WTC11 (cell line): ENCODE data around the gene KCNT2. TPM values are rescaled to one million over a fixed set of nuclear protein-coding genes. Genes with fewer than 3 reads are reported as not detected.

Experiments
- ATAC-seq: fragments of 200-7000 bp; cut with Tn5 transposase; 2 replicates; pipeline ENCODE4 v1.10.0; 2021; ENCODE audit warnings: mild to moderate bottlenecking, moderate library complexity
- CTCF ChIA-PET: fragments of 300-600 bp; sonication (Branson Sonifier 250); formaldehyde crosslinking; loops from one replicate; lab custom pipeline; 2021; ENCODE audit warnings: antibody characterized with exemption; lab: Charles Lee
- POLR2A ChIA-PET: fragments of 350-600 bp; sonication (Branson Sonifier 250); formaldehyde crosslinking; loops from one replicate; lab custom pipeline; 2021; ENCODE audit warnings: antibody characterized with exemption; lab: Charles Lee
- DNase-seq: peaks from one replicate; pipeline ENCODE4 v3.0.0; 2021; ENCODE audit warnings: low spot score
- H3K27ac Mint-ChIP-seq: 2 replicates; pipeline ENCODE4 v1.8.0; 2021; ENCODE audit warnings: mixed read lengths
- H3K27me3 Mint-ChIP-seq: 2 replicates; pipeline ENCODE4 v1.8.0; 2021; ENCODE audit warnings: low read depth, mild to moderate bottlenecking, moderate library complexity, mixed read lengths
- H3K36me3 Mint-ChIP-seq: 2 replicates; pipeline ENCODE4 v1.8.0; 2021; ENCODE audit warnings: mixed read lengths
- H3K4me1 Mint-ChIP-seq: 2 replicates; pipeline ENCODE4 v1.8.0; 2022; ENCODE audit warnings: mixed read lengths
- H3K4me3 Mint-ChIP-seq: 2 replicates; pipeline ENCODE4 v1.8.0; 2021; ENCODE audit warnings: mild to moderate bottlenecking, moderate library complexity, mixed read lengths
- H3K9me3 Mint-ChIP-seq: 2 replicates; pipeline ENCODE4 v1.8.0; 2021; ENCODE audit warnings: mixed read lengths
- FOXK1 ChIP-seq: sonication (generic); formaldehyde crosslinking; IDR thresholded peaks from 2 replicates; pipeline ENCODE4 v1.8.0; 2022; ENCODE audit warnings: mild to moderate bottlenecking, moderate library complexity, missing genetic modification reagents
- TEAD1 ChIP-seq: sonication (generic); formaldehyde crosslinking; IDR thresholded peaks from 2 replicates; pipeline ENCODE4 v1.8.0; 2022; ENCODE audit warnings: mild to moderate bottlenecking, missing genetic modification reagents
- TEAD4 ChIP-seq: sonication (generic); formaldehyde crosslinking; IDR thresholded peaks from 2 replicates; pipeline ENCODE4 v1.8.0; 2022; ENCODE audit warnings: mild to moderate bottlenecking, missing genetic modification reagents
- ZBTB21 ChIP-seq: sonication (generic); formaldehyde crosslinking; IDR thresholded peaks from 2 replicates; pipeline ENCODE4 v1.8.1; 2023; ENCODE audit warnings: mild to moderate bottlenecking, missing genetic modification reagents, borderline replicate concordance
- ZNF121 ChIP-seq: sonication (generic); formaldehyde crosslinking; IDR thresholded peaks from 2 replicates; pipeline ENCODE4 v1.8.0; 2023; ENCODE audit warnings: missing genetic modification reagents
- ZNF671 ChIP-seq: fragments of 250-450 bp; sonication (Bioruptor Pico); IDR thresholded peaks from 2 replicates; pipeline ENCODE4 v1.8.0; 2021; ENCODE audit warnings: mild to moderate bottlenecking
- total RNA-seq: library from RNA; stranded (reverse); gene quantifications from 3 replicates; pipeline ENCODE4 v1.2.3, GENCODE V29; 2021
- TF ChIP-seq, protein P1 (sequence below): sonication (generic); formaldehyde crosslinking; IDR thresholded peaks from 2 replicates; pipeline ENCODE4 v1.8.1; 2023; ENCODE audit warnings: mild to moderate bottlenecking, missing genetic modification reagents, moderate library complexity
- TF ChIP-seq, protein P2 (sequence below): fragments of 250-450 bp; sonication (Bioruptor Pico); IDR thresholded peaks from 2 replicates; pipeline ENCODE4 v1.9.0; 2021; ENCODE audit warnings: moderate library complexity, mild to moderate bottlenecking, inconsistent platforms, borderline replicate concordance
- TF ChIP-seq, protein P3 (sequence below): sonication (generic); formaldehyde crosslinking; IDR thresholded peaks from 2 replicates; pipeline ENCODE4 v1.8.0; 2023; ENCODE audit warnings: mild to moderate bottlenecking, missing genetic modification reagents
- TF ChIP-seq, protein P4 (sequence below): fragments of 250-450 bp; sonication (Bioruptor Pico); IDR thresholded peaks from 2 replicates; pipeline ENCODE4 v1.8.0; 2021; ENCODE audit warnings: mild to moderate bottlenecking
- TF ChIP-seq, protein P5 (sequence below): sonication (generic); formaldehyde crosslinking; IDR thresholded peaks from 2 replicates; pipeline ENCODE4 v1.8.1; 2022; ENCODE audit warnings: missing genetic modification reagents, borderline replicate concordance
- TF ChIP-seq, protein P6 (sequence below): sonication (generic); formaldehyde crosslinking; IDR thresholded peaks from 2 replicates; pipeline ENCODE4 v1.8.1; 2023; ENCODE audit warnings: mild to moderate bottlenecking, moderate library complexity, missing genetic modification reagents
- TF ChIP-seq, protein P7 (sequence below): sonication (generic); formaldehyde crosslinking; IDR thresholded peaks from 2 replicates; pipeline ENCODE4 v1.8.1; 2022; ENCODE audit warnings: low read depth, missing genetic modification reagents, borderline replicate concordance
- TF ChIP-seq, protein P8 (sequence below): fragments of 250-450 bp; sonication (Bioruptor Pico); conservative IDR thresholded peaks from 2 replicates; pipeline ENCODE4 v1.9.0; 2021; ENCODE audit warnings: mild to moderate bottlenecking

The KCNT2 gene
- total RNA-seq, 1 experiment from 2014 or later: 11.6 TPM

DNA sequence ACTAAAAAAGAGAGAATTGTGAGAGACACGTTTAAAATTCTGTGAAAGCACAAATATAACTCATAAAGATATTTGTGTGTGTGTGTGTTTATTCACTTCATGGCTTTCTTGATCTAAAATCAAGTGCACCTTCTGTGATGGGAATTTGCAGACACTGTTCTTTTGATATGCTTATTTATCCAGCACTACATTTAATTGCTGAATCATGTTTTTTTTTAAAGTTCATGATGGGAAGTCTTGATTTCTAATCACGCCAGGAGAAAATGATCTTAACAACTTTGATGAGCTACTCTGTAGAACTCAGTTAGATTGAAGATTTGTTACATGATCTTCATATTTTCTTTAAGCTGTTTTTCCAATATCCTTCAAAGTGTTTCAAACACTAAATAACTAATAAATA lies 35.0 kb downstream of the KCNT2 start:
- ATAC-seq (no peak), DNase-seq (no peak)
- CTCF ChIA-PET: no interaction called here
- POLR2A ChIA-PET: no interaction called here
- TF ChIP-seq ZNF121: no peak
- TF ChIP-seq, protein P1, sequence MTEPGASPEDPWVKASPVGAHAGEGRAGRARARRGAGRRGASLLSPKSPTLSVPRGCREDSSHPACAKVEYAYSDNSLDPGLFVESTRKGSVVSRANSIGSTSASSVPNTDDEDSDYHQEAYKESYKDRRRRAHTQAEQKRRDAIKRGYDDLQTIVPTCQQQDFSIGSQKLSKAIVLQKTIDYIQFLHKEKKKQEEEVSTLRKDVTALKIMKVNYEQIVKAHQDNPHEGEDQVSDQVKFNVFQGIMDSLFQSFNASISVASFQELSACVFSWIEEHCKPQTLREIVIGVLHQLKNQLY (CRISPR knock-in tag): no peak
- no peak for TF ChIP-seq TEAD1 (CRISPR knock-in tag)
- TF ChIP-seq, protein P2, sequence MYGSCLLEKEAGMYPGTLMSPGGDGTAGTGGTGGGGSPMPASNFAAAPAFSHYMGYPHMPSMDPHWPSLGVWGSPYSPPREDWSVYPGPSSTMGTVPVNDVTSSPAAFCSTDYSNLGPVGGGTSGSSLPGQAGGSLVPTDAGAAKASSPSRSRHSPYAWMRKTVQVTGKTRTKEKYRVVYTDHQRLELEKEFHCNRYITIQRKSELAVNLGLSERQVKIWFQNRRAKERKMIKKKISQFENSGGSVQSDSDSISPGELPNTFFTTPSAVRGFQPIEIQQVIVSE (CRISPR knock-in tag): no peak
- no peak for TF ChIP-seq ZBTB21 (CRISPR knock-in tag)
- TF ChIP-seq FOXK1: no peak
- no peak for TF ChIP-seq ZNF671 (CRISPR knock-in tag)
- TF ChIP-seq, protein P3, sequence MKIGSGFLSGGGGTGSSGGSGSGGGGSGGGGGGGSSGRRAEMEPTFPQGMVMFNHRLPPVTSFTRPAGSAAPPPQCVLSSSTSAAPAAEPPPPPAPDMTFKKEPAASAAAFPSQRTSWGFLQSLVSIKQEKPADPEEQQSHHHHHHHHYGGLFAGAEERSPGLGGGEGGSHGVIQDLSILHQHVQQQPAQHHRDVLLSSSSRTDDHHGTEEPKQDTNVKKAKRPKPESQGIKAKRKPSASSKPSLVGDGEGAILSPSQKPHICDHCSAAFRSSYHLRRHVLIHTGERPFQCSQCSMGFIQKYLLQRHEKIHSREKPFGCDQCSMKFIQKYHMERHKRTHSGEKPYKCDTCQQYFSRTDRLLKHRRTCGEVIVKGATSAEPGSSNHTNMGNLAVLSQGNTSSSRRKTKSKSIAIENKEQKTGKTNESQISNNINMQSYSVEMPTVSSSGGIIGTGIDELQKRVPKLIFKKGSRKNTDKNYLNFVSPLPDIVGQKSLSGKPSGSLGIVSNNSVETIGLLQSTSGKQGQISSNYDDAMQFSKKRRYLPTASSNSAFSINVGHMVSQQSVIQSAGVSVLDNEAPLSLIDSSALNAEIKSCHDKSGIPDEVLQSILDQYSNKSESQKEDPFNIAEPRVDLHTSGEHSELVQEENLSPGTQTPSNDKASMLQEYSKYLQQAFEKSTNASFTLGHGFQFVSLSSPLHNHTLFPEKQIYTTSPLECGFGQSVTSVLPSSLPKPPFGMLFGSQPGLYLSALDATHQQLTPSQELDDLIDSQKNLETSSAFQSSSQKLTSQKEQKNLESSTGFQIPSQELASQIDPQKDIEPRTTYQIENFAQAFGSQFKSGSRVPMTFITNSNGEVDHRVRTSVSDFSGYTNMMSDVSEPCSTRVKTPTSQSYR (CRISPR knock-in tag): no peak
- TF ChIP-seq, protein P4, sequence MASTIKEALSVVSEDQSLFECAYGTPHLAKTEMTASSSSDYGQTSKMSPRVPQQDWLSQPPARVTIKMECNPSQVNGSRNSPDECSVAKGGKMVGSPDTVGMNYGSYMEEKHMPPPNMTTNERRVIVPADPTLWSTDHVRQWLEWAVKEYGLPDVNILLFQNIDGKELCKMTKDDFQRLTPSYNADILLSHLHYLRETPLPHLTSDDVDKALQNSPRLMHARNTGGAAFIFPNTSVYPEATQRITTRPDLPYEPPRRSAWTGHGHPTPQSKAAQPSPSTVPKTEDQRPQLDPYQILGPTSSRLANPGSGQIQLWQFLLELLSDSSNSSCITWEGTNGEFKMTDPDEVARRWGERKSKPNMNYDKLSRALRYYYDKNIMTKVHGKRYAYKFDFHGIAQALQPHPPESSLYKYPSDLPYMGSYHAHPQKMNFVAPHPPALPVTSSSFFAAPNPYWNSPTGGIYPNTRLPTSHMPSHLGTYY (CRISPR knock-in tag): no peak
- TF ChIP-seq, protein P5, sequence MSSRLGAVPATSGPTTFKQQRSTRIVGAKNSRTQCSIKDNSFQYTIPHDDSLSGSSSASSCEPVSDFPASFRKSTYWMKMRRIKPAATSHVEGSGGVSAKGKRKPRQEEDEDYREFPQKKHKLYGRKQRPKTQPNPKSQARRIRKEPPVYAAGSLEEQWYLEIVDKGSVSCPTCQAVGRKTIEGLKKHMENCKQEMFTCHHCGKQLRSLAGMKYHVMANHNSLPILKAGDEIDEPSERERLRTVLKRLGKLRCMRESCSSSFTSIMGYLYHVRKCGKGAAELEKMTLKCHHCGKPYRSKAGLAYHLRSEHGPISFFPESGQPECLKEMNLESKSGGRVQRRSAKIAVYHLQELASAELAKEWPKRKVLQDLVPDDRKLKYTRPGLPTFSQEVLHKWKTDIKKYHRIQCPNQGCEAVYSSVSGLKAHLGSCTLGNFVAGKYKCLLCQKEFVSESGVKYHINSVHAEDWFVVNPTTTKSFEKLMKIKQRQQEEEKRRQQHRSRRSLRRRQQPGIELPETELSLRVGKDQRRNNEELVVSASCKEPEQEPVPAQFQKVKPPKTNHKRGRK (CRISPR knock-in tag): no peak
- TF ChIP-seq, protein P6, sequence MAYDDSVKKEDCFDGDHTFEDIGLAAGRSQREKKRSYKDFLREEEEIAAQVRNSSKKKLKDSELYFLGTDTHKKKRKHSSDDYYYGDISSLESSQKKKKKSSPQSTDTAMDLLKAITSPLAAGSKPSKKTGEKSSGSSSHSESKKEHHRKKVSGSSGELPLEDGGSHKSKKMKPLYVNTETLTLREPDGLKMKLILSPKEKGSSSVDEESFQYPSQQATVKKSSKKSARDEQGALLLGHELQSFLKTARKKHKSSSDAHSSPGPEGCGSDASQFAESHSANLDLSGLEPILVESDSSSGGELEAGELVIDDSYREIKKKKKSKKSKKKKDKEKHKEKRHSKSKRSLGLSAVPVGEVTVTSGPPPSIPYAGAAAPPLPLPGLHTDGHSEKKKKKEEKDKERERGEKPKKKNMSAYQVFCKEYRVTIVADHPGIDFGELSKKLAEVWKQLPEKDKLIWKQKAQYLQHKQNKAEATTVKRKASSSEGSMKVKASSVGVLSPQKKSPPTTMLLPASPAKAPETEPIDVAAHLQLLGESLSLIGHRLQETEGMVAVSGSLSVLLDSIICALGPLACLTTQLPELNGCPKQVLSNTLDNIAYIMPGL (CRISPR knock-in tag): no peak
- TF ChIP-seq TEAD4 (CRISPR knock-in tag): no peak
- TF ChIP-seq, protein P7, sequence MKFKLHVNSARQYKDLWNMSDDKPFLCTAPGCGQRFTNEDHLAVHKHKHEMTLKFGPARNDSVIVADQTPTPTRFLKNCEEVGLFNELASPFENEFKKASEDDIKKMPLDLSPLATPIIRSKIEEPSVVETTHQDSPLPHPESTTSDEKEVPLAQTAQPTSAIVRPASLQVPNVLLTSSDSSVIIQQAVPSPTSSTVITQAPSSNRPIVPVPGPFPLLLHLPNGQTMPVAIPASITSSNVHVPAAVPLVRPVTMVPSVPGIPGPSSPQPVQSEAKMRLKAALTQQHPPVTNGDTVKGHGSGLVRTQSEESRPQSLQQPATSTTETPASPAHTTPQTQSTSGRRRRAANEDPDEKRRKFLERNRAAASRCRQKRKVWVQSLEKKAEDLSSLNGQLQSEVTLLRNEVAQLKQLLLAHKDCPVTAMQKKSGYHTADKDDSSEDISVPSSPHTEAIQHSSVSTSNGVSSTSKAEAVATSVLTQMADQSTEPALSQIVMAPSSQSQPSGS (CRISPR knock-in tag): no peak
- TF ChIP-seq, protein P8, sequence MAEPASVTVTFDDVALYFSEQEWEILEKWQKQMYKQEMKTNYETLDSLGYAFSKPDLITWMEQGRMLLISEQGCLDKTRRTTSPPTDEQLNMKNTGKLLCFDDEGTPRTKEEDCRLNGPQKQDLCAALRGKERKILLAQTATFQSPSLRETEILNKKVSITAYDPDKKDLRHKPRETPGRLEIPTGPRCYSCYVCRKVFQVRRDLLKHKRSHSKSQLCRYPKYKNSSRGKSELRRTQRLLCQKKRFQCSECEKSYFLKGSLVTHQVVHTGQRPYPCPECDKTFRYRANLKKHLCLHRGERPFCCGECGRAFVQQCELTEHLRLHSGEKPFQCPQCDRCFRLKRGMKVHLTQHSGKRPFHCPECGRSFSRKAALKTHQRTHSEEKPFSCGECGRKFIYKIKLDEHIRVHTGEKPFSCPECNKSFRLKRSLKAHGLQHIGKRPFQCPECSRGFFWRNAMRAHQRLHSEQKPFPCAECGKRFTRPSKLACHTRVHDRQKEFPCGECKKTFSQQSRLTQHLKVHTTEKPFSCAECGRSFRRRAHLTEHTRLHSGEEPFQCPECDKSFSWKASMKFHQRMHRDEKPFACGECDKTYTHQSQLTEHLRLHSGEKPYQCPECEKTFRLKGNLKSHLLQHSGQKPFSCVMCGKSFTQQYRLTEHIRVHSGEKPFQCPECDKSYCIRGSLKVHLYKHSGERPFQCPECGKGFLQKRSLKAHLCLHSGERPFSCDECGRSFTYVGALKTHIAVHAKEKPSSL (CRISPR knock-in tag): no peak
- no peaks in the 10 kb centered on the region for H3K9me3 Mint-ChIP-seq
- H3K27me3 Mint-ChIP-seq: no peaks in the 10 kb centered on the region
- H3K27ac Mint-ChIP-seq: no peak overlapping the region
- H3K4me3 Mint-ChIP-seq: no peak overlapping the region
- H3K36me3 Mint-ChIP-seq: peaks cover 7% of the 10 kb centered on the region; the same call in 1 of the 2 replicates
- H3K4me1 Mint-ChIP-seq: peaks cover 39% of the 10 kb centered on the region
